GM18505 (cell line): ENCODE measurements around the gene FRRS1L.
A peak's percentile ranks its signal among the peaks of the same experiment; 100 is the strongest.

Experiments used
- ATAC-seq: cut with Tn5 transposase; IDR thresholded peaks from one replicate; pipeline ENCODE4 v1.9.1; 2021; ENCODE audit not compliant: unreplicated experiment
- POLR2A ChIP-seq: IDR thresholded peaks from 4 replicates; pipeline ENCODE4 v1.6.1; 2011; ENCODE audit warnings: borderline replicate concordance; ENCODE audit not compliant: insufficient read depth, insufficient read length; ENCODE audit errors: extremely low read depth

The FRRS1L gene

DNA sequence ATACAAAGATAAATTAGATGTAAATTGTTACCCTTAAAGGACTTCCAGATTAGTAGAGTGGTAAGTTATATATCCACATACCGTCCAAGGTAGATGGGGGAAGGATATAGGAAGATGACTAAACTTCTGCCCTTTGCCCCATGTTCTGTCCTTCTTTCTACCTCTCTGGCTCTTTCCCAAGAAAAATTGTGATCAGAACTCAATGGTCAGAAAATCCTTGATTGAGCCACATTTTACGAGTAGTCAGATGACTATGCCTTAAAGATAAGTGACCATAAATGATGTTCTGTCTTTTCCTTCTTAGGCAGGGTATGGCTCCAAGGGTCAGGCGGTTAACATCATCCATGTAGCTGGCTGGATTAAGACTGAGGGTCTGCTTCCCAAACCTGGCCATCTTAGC lies 4.4 kb downstream of the FRRS1L start:
- ATAC-seq: no peak
- no peak for TF ChIP-seq POLR2A

GRCh38 chr9:109161471-109161870 lies 5.6 kb downstream of the FRRS1L start:
- no peak for ATAC-seq
- no peak for TF ChIP-seq POLR2A

DNA sequence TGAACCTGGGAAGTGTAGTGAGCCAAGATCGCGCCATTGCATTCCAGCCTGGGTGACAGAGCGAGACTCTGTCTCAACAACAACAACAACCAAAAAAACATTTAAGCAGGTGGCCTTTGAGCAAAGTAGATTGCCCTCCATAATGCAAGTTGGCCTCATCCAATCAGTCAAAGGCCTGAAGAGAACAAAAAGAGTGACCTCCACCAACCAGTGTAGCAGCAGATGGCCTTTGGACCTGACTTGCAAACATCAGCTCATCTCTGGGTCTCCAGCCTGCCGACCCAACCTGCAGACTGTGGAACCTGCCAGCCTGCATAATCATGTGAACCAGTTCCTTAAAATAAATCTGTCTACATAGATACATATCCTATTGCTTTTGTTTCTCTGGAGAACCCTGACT lies 7.5 kb downstream of the FRRS1L start:
- ATAC-seq: no peak
- TF ChIP-seq POLR2A: no peak

- TF ChIP-seq POLR2A: no peak
Observed at GRCh38 chr9:109158651-109159050, 8.4 kb downstream of the FRRS1L start.

DNA sequence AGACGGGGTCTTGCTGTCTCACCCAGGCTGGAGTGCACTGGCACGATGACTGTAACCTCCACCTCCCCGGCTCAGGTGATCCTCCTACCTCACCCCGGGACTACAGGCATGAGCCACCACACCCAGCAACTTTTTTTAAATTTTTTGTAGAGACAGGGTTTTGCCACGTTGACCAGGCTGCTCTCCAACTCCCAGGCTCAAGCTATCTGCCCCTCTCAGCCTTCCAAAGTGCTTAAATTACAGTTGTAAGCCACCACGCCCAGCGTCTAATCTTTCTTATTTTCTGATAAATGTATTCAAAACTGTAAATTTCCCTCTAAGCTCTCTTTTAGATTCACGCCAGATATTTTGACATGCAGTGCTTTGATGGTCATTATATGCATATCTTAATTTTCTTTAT lies 10.3 kb downstream of the FRRS1L start:
- no peak for ATAC-seq
- no peak for TF ChIP-seq POLR2A

More at GRCh38 chr9:109158651-109159050, 8.4 kb downstream of the FRRS1L start:
- ATAC-seq: no peak

DNA sequence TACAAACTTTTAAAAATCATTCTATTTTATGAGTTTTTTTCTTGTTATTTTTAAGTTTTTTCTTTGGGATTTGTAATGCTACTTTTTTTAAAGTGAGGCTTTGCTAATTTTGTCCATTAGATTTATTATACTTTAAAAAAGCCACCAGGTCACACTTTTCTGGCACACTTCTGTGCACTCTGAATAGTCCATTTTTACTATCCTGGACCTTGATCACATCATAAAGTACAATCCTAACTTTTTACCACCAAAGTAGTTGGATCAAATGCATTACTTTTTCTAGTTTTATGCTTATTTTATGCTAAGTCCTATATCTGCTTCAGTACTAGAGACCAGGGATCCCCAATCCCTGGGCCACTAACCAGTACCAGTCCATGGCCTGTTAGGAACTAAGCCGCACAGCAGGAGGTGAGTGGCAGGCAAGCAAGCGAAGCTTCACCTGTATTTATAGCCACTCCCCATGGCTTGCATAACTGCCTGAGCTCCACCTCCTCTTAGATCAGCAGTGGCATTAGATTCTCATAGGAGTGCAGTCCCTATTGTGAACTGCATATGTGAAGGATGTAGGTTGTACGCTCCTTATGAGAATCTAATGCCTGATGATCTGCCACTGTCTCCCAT lies 16.0 kb downstream of the FRRS1L start:
- ATAC-seq: no peak
- TF ChIP-seq POLR2A: no peak

DNA sequence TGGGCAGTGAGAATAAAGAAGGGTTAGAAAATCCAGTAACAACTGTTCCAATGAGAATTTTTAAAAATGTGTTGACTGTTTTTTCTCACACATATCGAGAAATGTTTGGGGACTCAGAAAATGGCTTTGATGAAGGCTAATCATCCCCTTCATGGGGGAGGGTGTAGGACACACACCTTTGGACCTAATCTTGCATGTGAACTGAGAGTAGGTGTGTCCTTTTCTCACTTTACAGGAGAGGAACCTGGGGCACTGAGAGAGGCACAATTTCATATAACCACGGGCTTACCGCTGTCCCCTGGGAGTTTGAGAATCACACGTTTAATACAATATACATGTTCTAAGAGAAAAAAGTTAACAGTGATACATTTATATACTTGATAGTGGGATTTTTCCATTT lies 17.3 kb downstream of the FRRS1L start:
- TF ChIP-seq POLR2A: no peak
- ATAC-seq: no peak

DNA sequence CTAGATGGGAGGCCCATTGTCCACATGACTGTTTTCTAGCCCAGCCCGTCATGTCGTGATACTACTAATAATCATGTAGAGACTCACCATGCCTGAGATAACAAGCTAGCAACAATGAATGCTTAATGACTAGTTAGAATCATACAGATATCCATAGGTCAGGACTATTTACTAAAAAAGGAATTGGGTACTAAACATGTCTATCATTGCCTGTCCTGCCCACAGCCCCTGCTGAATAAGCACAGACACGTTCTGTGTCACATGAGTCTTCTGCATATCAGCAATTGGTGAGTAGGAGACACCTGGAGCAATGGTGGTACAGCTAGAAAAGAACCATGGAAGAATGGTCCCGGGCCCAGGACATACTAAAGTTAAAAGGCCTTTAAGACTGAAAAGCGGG lies 18.0 kb downstream of the FRRS1L start:
- no peak for TF ChIP-seq POLR2A
- ATAC-seq: no peak

DNA sequence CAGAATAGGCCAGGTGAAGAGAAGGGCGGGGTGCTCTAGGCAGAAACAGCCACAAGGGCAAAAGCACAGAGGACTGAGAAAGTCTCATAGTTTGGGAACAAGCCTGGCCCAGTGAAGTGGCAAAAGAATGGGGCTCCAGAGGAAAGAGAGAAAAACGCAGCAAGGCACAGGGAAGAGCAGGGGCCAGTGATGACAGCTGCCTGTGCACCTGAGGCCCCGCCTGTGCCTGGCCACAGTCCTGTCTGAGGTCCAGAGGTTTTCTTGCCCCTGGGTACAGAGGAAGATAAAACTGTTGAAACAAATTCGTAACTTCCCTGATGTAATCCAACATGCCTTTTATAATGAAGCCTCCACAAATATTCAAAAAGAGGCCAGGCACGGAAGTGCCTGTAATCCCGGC lies 22.0 kb downstream of the FRRS1L start:
- ATAC-seq: no peak
- TF ChIP-seq POLR2A: no peak

DNA sequence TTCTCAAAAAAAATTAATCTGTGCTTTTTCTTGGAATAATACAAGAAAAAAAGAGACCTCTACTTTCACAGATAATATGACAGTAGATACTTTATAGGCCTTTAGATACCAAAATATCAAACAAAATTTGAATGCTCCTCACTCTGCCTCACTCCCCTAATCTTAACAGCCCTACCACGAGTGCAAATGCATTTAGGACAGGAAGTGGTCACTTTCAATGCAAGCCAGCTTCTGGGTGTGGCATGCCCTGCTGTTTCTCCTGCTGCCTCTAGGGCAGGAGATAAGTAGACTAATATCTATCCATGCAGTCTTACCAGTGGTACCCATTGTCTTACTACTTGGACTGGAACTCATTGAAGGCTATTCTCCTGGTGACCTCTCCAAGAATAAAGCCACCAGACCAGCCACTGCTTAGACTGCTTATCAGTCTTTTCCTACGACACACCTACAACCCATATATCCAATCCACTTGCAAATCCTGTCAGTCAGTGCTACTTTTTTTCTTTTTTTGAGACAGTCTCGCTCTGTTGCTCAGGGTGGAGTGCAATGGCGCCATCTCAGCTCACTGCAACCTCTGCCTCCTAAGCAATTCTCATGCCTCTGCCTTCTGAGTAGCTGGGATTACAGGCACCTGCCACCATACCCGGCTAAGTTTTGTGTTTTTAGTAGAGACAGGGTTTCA lies 23.0 kb downstream of the FRRS1L start:
- TF ChIP-seq POLR2A: no peak
- ATAC-seq: peak; percentile 97

DNA sequence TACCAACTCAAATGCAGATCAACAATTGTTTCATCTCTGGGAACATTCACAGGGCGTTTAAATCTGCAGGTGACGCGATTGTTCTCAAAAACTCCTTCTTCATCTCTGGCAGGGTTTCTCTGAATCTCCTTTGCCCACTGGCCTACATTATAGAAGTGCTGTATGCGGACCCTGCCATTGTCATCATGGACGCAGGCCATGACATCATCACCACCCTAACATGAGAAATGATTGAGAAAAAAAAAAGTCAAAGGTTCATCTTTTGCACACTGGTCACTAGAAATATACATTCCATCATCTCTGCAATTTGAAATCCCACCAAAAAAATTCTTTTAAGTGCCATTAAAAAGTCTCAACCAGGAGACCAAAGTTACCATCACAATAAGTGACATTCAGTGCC lies 25.7 kb downstream of the FRRS1L start:
- no peak for ATAC-seq
- no peak for TF ChIP-seq POLR2A

DNA sequence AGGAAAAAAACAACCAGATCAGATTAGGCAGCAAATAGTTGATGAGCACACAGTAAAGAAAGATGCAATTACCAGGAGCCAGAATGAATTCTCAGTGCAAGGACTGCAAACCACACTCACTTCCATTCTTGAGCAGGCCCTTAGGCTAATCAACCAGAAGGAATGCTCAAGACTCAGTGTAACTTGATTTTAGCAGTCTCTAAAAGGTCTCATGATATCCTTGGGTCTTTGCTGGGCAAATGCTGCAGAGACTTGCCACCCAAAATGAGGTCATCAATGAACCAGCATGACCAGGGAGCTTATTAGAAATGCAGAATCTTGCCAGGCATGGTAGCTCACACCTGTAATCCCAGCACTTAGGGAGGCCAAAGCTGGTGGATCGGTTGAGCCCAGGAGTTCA lies 27.2 kb downstream of the FRRS1L start:
- ATAC-seq: no peak

GRCh38 chr9:109138421-109138820 lies 28.6 kb downstream of the FRRS1L start:
- no peak for TF ChIP-seq POLR2A
- no peak for ATAC-seq

More for the DNA sequence above, 27.2 kb downstream of the FRRS1L start:
- no peak for TF ChIP-seq POLR2A

DNA sequence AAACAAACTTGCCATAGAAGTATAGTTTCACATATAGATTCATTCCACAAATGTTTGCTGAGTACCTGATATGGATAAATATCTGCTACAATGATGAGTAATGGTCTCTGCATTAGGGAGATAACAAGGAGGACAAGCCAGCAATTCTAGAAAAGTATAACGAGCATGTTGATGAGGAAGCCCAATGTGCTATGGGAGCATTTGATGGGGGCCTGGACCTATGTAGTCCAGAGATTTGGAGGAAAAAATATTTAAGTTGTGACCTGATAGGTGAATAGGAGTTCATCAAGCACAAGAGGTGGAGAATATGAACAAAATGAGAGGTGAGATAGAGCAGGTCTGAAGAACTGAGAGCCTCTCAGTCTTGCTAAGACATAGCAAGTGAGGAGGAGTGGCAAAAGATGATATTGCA lies 32.9 kb downstream of the FRRS1L start:
- no peak for TF ChIP-seq POLR2A
- no peak for ATAC-seq
